Activated CD8-positive, alpha-beta memory T cell treated with anti-CD3 and anti-CD28 coated beads, Interleukin-2, amount 10 ng/mL, durations not matched to agents 7 days and 5 days (primary cell): ENCODE data around the gene BANP. TPM values are rescaled to one million over a fixed set of nuclear protein-coding genes. Genes with fewer than 3 reads are reported as not detected.
"Not testable (repeated sequence)": the region's sequence is repeated elsewhere in the genome, so short reads cannot be mapped to it uniquely, and the experiment has no call there.

Experiments used
- ATAC-seq: fragments of 150-1000 bp; cut with Tn5 transposase; one replicate; pipeline ENCODE4 v1.10.0; 2021; ENCODE audit warnings: moderate library complexity
- CTCF ChIA-PET: fragments of 350-600 bp; sonication (Branson Sonifier 250); formaldehyde crosslinking; loops from one replicate; lab custom pipeline; 2021; ENCODE audit warnings: antibody characterized with exemption; lab: Charles Lee
- DNase-seq: peaks from one replicate; pipeline ENCODE4 v3.0.0-alpha.2; 2020
- H3K27ac Mint-ChIP-seq: one replicate; pipeline ENCODE4 v1.8.0; 2021; ENCODE audit warnings: mild to moderate bottlenecking, mixed read lengths
- H3K27me3 Mint-ChIP-seq: one replicate; pipeline ENCODE4 v1.8.0; 2021; ENCODE audit warnings: mixed read lengths
- H3K36me3 Mint-ChIP-seq: one replicate; pipeline ENCODE4 v1.8.0; 2021; ENCODE audit warnings: mild to moderate bottlenecking, mixed read lengths
- H3K4me1 Mint-ChIP-seq: one replicate; pipeline ENCODE4 v1.8.0; 2021; ENCODE audit warnings: mixed read lengths
- H3K4me3 Mint-ChIP-seq: one replicate; pipeline ENCODE4 v1.8.0; 2021; ENCODE audit warnings: mild to moderate bottlenecking, moderate library complexity, mixed read lengths
- H3K9me3 Mint-ChIP-seq: one replicate; pipeline ENCODE4 v1.8.0; 2022; ENCODE audit warnings: low read depth, mixed read lengths
- total RNA-seq, 2 experiments: library from RNA; stranded (reverse); gene quantifications; one replicate each; pipeline ENCODE4 v1.2.3, GENCODE V29; 2021

Gene BANP
- total RNA-seq, 2 experiments from 2014 or later: 36.1 to 48.7 TPM

DNA sequence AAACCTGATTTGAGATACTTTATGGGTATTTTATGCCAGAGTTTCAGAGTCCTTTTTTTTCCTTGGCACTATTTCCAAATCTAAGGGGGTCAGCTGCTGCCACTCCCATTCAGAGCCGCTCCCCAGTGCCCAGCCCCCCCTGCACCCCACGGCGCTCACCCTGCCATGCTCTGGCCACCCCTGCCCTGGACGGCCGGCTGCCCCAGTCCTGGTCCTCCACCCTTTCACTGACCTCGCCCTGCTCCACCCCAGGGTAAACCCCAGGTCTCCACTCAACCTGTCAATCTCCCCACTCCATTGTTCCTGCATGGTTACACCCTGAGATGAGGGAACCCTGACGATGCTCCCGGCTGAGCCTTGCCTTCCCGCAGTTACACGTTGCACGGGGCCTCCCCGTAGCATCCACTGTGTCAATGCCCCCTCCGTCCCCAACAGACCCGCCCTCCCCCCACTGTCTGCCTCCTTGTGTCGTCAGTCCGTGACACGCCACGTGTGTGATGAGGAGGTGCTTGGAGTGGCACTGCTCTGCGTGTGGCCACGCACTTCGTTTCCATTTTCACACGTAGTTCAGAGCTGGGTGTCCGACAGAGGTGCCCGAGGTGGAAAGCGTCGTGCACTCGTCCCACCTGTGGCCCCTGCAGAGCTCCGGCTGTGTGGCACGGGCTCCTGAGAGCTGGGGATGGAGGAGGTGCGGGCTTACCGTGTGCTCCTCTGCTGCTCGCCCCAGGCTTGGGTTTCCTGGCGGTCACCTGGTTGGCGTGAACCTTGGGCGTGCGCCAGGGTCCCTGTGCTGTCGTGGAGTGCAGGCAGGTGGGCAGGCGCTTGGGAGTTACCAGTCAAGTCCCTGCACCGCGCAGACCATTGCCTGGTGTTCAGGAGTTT is 116.5 kb downstream of the BANP start:
- Mint-ChIP-seq H3K27me3 (no peaks in the 10 kb centered on the region), H3K27ac (no peak overlapping the region), H3K9me3 (no peaks in the 10 kb centered on the region), H3K4me3 (no peak overlapping the region), H3K36me3 (no peaks in the 10 kb centered on the region), H3K4me1 (no peaks in the 10 kb centered on the region)
- CTCF ChIA-PET: no interaction called here
- no peak for DNase-seq
- ATAC-seq: no peak

DNA sequence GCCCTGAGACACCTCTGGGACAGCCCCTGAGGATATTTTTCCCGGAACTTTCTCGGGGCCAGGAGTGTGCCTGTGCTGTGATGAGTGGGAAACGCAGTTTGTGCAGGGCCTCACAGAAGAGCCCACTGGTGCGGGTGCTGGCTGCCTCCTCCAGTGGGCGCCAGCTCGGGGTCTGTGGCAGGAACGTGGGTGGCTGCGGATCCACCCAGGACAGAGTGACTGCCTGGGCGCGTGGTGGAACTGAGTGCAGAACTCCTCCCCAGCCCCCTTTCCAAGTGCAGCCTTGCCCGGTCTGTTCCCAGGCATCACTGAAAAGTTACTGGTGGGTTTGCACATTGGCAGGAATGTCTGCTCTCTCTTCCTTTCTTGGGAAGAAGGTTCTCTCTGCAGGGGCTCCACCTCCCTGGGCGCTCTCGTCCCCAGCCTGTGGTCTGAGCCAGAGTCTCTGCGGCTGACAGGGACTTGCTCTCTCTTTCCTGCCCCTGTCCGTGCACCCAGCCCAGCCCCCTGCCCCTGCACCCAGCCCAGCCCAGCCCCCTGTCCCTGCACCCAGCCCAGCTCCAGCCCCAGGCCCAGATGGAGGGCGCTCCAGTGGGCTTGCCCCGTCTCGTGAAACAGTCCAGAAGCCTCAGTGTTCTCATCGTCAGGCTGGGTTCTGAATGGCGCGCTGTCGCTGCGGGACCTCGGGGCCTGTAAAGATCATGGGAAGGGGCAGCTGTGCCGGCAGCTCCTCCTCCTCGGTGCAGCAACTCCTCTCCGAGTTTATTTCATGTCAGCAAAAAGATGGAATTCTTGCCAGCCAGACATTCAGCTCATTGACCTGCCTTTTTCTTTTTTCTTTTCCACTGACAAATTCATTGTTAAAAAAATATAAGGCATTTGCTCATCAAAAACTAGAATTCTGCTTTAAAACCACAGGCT is 117.5 kb downstream of the BANP start:
- no peak for DNase-seq
- Mint-ChIP-seq H3K4me1 (no peaks in the 10 kb centered on the region), H3K27ac (no peak overlapping the region), H3K4me3 (no peak overlapping the region), H3K36me3 (no peaks in the 10 kb centered on the region), H3K27me3 (no peaks in the 10 kb centered on the region), H3K9me3 (no peaks in the 10 kb centered on the region)
- CTCF ChIA-PET: no interaction called here
- no peak for ATAC-seq

DNA sequence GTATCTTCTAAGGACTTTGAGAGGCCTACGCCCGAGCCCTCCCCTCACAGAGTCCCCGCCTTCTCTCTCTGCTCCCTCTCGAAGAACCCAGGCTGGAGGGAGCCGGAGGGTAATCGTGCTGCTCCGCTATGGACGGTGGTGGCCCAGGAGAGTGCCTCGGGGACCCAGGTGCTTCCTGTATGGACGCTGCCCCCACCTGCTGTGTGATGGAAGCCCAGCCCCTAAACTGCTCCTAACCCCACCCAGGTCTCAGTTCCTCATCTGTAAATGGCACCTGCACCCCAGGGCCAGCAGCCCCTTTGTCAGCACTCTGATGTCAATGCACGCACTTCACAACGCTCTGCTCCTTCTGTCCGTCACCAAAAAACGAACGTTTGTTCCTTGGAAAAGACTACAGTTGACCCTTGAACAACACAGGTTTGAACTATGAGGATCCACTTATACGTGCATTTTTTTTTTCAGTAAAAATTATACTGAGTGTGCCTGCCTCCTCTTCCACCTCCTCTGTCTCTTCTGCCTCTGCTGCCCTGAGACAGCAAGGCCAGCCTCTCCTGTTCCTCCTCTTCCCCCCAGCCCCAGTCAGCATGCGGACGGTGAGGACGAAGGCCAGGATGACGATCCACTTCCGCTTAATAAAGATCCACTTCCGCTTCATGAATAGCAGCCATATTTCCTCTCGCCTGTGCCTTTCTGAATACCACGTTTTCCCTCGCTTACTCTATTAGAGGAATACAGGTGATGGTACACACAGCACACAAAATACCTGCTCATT is 118.3 kb downstream of the BANP start:
- Mint-ChIP-seq H3K27me3 (no peaks in the 10 kb centered on the region), H3K4me3 (no peak overlapping the region), H3K4me1 (no peaks in the 10 kb centered on the region), H3K9me3 (no peaks in the 10 kb centered on the region), H3K36me3 (no peaks in the 10 kb centered on the region), H3K27ac (no peak overlapping the region)
- CTCF ChIA-PET: no interaction called here
- ATAC-seq (no peak), DNase-seq (no peak)

DNA sequence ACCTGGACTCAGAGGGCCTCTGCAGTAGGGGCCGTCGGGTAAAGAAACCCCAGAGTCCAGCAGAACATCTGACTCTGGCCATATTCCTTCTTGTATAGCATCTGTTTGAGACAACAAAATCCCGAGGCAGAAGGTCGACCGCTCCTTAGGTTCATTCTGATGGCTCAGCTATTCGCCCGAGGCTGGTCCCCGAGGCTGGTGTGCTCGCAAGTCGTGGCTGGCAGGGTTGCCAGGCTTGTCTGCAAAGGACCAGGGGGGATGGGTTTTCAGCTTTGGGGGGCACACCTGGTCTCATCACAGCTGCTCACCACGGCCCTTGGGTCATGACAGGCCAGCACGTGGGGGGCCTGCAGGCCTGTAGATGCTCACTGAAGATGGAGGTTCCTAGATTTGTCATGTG is 119.1 kb downstream of the BANP start:
- no peaks in the 10 kb centered on the region for H3K36me3 Mint-ChIP-seq
- CTCF ChIA-PET: no interaction called here
- no peak for ATAC-seq
- DNase-seq: no peak
- no peak overlapping the region for H3K4me3 Mint-ChIP-seq
- no peaks in the 10 kb centered on the region for H3K4me1 Mint-ChIP-seq
- no peak overlapping the region for H3K27ac Mint-ChIP-seq
- no peaks in the 10 kb centered on the region for H3K27me3 Mint-ChIP-seq
- H3K9me3 Mint-ChIP-seq: no peaks in the 10 kb centered on the region

DNA sequence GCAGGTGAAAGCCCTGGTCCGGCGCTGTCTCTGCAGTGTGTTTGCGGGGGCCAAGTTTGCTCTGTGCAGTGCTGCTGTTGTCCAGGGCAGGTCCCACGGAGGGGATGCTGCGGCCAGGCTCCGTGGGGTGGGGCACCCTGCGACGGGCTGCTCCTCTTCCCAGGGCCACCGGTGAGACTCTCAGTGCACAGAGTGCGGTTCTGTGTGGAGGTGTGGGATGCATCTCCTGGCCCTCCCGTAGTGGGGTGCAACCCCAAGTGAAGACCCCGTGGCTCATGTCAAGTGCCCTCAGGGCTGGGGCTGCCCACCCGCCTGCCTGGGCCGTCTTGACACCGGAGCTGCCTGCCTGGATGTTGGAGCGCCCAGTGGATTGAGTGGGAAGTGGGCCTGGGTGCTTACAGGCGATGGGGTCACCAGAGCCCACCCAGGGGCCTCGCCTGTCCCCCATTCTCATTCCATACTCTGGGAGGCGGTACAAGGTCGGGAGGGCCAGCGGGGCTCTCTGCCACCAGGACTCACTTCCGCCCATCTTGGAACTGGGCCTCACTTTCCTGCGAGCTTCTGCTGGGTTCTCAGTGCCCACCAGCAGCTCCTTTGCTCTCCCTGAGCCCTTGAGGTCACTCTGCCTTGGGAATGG is 119.9 kb downstream of the BANP start:
- Mint-ChIP-seq H3K9me3 (no peaks in the 10 kb centered on the region), H3K36me3 (no peaks in the 10 kb centered on the region), H3K27ac (no peak overlapping the region), H3K27me3 (no peaks in the 10 kb centered on the region), H3K4me3 (no peak overlapping the region), H3K4me1 (no peaks in the 10 kb centered on the region)
- ATAC-seq: no peak
- CTCF ChIA-PET: no interaction called here
- DNase-seq: no peak

DNA sequence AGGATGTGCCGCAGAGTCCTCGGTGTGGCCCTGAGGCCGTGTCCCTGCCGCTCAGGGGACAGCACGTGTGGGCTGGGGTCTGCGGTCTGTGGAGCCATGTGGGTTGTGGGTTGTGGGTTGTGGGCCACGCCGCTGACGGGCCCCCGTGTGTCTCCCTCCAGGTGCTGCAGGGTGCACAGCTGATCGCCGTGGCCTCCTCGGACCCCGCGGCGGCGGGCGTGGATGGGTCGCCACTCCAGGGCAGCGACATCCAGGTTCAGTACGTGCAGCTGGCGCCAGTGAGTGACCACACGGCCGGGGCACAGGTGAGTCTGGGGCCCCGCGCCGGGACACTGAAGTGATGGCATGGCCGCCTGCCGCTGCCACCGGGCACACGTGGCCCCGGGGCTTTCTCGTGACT is 120.7 kb downstream of the BANP start:
- no peaks in the 10 kb centered on the region for H3K4me1 Mint-ChIP-seq
- no peaks in the 10 kb centered on the region for H3K9me3 Mint-ChIP-seq
- ATAC-seq (no peak), DNase-seq (no peak)
- H3K4me3 Mint-ChIP-seq: no peak overlapping the region
- no peak overlapping the region for H3K27ac Mint-ChIP-seq
- H3K36me3 Mint-ChIP-seq: no peaks in the 10 kb centered on the region
- CTCF ChIA-PET: no interaction called here
- H3K27me3 Mint-ChIP-seq: no peaks in the 10 kb centered on the region

DNA sequence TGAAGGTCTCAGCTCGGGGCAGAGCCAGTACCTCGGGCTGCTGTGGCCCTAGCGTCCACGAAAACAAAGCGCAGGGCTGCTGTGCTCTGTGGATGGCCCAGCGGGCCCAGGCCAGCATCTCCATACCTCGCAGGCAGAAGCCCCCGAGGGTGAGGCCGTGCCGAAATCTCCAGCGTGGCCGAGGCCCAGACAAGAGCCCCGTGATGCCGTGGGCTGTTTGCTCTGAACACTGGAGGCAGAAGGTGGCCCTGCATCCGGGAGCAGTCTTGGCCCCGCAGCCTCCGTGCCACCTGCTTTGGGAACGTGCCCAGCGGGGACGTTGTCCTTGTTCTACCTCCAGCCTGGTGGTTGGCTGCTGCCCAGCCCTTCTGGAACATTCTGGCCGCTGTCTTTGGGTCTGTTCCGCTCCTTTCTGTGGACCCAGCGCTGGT is 121.4 kb downstream of the BANP start:
- Mint-ChIP-seq H3K4me1 (no peaks in the 10 kb centered on the region), H3K36me3 (no peaks in the 10 kb centered on the region)

DNA sequence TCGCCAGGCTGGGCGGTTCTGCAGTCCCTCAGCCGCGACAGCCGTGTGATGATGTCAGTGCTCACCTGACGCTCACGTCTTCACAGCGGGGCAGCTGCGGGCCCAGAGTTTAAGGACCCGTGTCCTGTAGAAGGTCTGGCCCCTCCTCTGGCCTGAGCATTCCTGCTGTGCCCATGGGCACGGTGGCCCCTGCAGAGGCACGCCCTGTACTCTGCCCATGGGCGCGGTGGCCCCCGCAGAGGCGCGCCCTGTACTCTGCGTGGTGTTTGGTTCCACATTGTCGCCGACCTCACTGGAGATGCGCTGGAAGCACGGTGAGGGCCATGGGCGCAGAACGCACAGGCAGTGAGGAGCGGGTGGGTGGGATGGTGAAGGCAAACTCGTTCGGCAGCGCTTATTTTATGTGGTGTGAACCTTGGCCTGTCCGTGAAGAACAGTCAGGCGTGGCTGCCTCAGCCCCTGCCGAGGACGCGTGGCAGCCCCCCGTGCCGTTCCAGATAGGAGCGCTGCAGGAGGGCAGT is 122.0 kb downstream of the BANP start:
- Mint-ChIP-seq H3K27me3 (no peaks in the 10 kb centered on the region), H3K4me1 (no peaks in the 10 kb centered on the region), H3K36me3 (peaks cover 3% of the 10 kb centered on the region), H3K4me3 (no peak overlapping the region), H3K27ac (no peak overlapping the region), H3K9me3 (no peaks in the 10 kb centered on the region)
- DNase-seq: no peak
- CTCF ChIA-PET: no interaction called here
- no peak for ATAC-seq

More for the DNA sequence above, 121.4 kb downstream of the BANP start:
- CTCF ChIA-PET: no interaction called here
- no peak overlapping the region for H3K4me3 Mint-ChIP-seq
- no peak overlapping the region for H3K27ac Mint-ChIP-seq
- H3K27me3 Mint-ChIP-seq: no peaks in the 10 kb centered on the region
- no peaks in the 10 kb centered on the region for H3K9me3 Mint-ChIP-seq
- ATAC-seq (no peak), DNase-seq (no peak)

DNA sequence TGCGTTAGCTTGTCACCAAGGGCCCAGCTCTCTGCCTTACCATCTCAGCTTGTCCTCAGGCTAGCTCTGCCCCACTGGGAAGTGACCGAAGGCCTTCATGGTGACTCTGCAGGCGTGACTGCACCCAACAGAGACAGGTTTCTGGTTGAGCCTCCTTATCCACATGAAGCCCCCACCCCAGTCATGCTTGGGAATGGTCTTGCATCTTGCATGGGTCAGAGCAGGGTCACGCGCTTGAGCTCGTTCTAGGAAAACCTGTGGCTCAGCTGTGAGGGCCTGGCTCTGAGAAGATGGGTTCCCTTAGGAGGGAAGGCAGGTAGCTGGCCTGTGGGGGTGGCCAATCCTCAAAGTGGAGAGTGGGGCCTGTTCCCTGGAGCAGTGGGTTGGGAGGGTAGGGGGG is 122.8 kb downstream of the BANP start:
- Mint-ChIP-seq H3K36me3 (peaks cover 7% of the 10 kb centered on the region), H3K27me3 (no peaks in the 10 kb centered on the region), H3K9me3 (no peaks in the 10 kb centered on the region), H3K27ac (no peak overlapping the region), H3K4me3 (no peak overlapping the region), H3K4me1 (no peaks in the 10 kb centered on the region)
- ATAC-seq (no peak), DNase-seq (no peak)
- CTCF ChIA-PET: no interaction called here

DNA sequence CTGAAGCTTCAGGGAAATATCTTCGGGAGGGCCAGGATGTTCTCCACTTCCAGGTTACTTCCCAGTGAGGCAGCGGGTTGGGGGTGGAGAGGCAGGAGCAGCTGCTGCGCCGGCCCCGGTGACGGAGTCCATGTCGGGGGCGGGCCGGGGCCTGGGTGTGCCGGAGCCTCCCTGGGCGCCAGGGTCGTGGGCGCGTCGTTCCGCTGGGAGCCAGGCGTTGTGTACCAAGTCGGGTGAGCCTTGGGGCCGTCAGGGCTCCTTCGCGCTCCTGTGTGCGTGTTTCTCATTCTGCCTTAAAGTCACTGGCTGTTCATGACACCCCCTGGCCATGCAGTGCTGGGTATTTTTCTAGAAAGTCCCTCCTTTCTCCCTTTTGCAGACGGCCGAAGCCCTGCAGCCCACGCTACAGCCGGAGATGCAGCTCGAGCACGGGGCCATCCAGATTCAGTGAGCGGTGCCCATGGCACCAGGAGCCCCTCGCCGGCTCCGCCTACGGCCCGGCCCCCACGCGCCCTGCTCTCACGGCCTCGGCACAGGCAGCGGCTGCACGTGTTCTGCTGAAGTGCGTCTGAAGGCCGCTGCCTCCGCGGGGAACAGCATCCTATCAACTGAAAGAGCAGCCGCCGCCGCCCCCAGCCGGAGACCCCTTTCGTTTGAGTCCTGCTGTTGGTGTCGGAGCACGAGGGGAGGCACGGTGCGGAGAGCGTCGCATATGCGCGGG is 125.1 kb downstream of the BANP start:
- CTCF ChIA-PET: no interaction called here
- no peak overlapping the region for H3K27ac Mint-ChIP-seq

DNA sequence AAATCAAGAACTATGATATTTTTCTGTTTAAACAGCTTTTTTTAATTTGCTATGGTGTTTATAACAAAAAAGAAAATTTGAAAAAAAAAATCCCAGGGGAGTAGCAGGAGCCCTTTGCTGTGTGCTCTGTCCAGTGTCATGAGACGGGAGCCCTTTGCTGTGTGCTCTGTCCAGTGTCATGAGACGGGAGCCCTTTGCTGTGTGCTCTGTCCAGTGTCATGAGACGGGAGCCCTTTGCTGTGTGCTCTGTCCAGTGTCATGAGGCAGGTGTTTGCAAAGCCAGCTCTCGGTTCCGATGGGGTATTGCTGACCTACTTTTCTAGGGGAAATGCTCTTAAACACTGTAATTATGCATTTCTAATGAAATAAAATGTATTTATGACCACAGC is 125.7 kb downstream of the BANP start:
- H3K4me1 Mint-ChIP-seq, ATAC-seq, H3K9me3 Mint-ChIP-seq, CTCF ChIA-PET, H3K27ac Mint-ChIP-seq, H3K27me3 Mint-ChIP-seq, H3K4me3 Mint-ChIP-seq, DNase-seq: not testable (repeated sequence)
- peaks cover 11% of the 10 kb centered on the region for H3K36me3 Mint-ChIP-seq

More for the DNA sequence above, 125.1 kb downstream of the BANP start:
- no peak for ATAC-seq
- Mint-ChIP-seq H3K36me3 (peaks cover 11% of the 10 kb centered on the region), H3K27me3 (no peaks in the 10 kb centered on the region), H3K4me3 (no peak overlapping the region), H3K4me1 (no peaks in the 10 kb centered on the region), H3K9me3 (no peaks in the 10 kb centered on the region)
- no peak for DNase-seq

DNA sequence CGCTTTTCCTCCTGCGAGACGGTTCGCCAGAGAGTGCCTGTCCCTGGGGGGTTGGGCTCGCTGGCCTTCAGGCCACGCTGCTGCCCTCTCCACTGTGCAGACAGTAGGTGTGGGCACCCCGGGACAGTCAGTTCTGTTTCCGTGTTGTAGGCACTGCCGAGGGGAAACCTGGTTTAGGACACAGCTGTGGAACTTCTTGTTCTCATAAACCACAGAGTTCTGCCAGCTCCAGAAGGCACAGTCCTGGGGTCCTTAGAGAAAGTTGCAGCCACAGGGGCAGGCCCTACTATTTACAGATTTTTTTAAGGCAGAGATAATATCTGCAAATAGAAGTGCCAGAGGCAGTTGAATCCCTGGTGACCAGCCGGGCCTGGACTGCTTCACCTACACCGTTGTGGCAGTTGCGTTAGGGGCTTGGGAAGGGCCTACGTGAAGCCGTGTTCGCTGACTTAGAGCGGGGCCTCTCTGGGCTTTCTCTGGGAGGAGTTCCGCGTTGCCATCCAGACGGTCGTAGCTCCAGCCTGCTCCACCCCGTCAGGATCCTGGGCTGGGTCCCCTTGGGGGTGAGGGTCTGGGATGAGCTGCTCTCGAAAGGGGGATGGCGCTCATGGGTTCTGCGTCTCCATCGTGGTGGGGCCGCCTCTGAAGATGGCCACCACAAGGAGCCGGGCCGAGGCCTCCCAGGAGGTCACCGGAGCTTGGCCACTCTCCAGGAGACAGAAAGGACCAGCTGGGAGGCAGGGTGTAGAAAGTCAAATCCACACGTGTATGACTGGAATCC is 126.3 kb downstream of the BANP start:
- no peaks in the 10 kb centered on the region for H3K4me1 Mint-ChIP-seq
- no peaks in the 10 kb centered on the region for H3K9me3 Mint-ChIP-seq
- peaks cover 11% of the 10 kb centered on the region for H3K36me3 Mint-ChIP-seq
- CTCF ChIA-PET: no interaction called here
- no peak overlapping the region for H3K4me3 Mint-ChIP-seq
- DNase-seq (no peak), ATAC-seq (no peak)
- no peak overlapping the region for H3K27ac Mint-ChIP-seq
- no peaks in the 10 kb centered on the region for H3K27me3 Mint-ChIP-seq
